ENCODE measurements around the gene MYO3A. TPM values are rescaled to one million over a fixed set of nuclear protein-coding genes. Genes with fewer than 3 reads are reported as not detected.

The MYO3A gene
- total RNA-seq, 1 experiment from 2014 or later, result not detected

DNA sequence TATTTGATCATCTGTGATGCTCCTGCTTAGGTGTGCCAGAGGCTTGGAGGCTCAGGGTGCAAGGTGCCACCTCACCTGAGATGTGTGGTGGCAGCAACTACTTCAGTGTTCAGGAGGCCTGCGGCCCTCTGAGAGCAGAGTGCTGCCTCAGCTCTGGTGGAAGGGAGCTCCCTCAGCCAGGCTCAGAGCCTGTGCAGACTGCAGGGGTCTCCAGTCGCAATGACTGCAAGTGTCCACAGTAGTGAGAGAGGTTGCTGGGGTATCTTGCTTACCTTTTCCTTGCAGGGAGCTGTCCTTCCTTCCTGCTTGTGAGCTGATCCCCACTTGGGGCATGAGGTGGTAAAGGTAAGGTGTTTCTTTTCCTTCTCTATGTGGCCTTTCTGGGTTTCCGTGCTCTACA lies 151.5 kb downstream of the MYO3A start:
- Mint-ChIP-seq H3K27me3 (ENCODE audit: insufficient read depth, unreplicated experiment) (peaks cover 17% of the 10 kb centered on the region), H3K4me1 (ENCODE audit: low read depth, unreplicated experiment) (no peaks in the 10 kb centered on the region)

DNA sequence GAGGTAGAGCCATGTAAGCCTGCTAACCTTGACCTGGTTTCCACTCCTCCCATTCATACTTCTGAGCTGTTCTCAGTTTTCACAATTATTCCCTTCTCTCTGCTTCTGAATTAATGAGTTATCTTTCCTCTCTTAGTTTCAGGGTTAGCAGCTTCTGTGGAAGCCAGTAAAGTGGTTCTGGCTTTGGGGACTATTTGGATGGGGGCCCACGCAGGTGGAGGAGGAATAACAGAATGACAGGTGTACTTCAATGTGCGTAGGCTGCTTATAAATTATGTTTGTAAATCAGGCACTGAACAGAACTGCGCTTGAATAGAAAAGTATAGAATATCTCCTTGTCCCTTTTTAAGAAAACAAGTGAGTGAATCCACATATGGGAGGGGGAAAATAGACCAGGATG lies 153.6 kb downstream of the MYO3A start:
- H3K4me3 ChIP-seq (ENCODE audit: low read depth, low read length), result no peak overlapping the region
- Mint-ChIP-seq H3K4me3 (ENCODE audit: unreplicated experiment) (no peak overlapping the region), H3K9me3 (ENCODE audit: unreplicated experiment) (peaks cover under 1% of the 10 kb centered on the region), H3K36me3 (ENCODE audit: insufficient read depth, unreplicated experiment) (no peaks in the 10 kb centered on the region), H3K4me1 (ENCODE audit: low read depth, unreplicated experiment) (no peaks in the 10 kb centered on the region), H3K27me3 (ENCODE audit: insufficient read depth, unreplicated experiment) (peaks cover 19% of the 10 kb centered on the region), H3K27ac (ENCODE audit: unreplicated experiment) (no peak overlapping the region)
- no peaks in the 10 kb centered on the region for H3K27me3 ChIP-seq (replicated peaks; ENCODE audit: control insufficient read depth, insufficient read depth, low read length)
- ChIA-PET POLR2A (no interaction called here), CTCF (no interaction called here)
- TF ChIP-seq, protein P1, sequence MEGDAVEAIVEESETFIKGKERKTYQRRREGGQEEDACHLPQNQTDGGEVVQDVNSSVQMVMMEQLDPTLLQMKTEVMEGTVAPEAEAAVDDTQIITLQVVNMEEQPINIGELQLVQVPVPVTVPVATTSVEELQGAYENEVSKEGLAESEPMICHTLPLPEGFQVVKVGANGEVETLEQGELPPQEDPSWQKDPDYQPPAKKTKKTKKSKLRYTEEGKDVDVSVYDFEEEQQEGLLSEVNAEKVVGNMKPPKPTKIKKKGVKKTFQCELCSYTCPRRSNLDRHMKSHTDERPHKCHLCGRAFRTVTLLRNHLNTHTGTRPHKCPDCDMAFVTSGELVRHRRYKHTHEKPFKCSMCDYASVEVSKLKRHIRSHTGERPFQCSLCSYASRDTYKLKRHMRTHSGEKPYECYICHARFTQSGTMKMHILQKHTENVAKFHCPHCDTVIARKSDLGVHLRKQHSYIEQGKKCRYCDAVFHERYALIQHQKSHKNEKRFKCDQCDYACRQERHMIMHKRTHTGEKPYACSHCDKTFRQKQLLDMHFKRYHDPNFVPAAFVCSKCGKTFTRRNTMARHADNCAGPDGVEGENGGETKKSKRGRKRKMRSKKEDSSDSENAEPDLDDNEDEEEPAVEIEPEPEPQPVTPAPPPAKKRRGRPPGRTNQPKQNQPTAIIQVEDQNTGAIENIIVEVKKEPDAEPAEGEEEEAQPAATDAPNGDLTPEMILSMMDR (IDR thresholded peaks at IDR 0.05; ENCODE audit: insufficient read depth in 1 of 2, low read depth in 1 of 2, low read length in 1 of 2, severe bottlenecking in 1 of 2, unreplicated experiment in 1 of 2), result no peak
- H3K36me3 ChIP-seq (ENCODE audit: control insufficient read depth, insufficient read depth, low read length), result no peaks in the 10 kb centered on the region
- intact Hi-C loops (cut with micrococcal nuclease; ENCODE audit: unreplicated experiment), result no loop called here
- BruUV-seq (replicated peaks), result no TSS peak
- DNase-seq, result no peak
- H3K9me3 ChIP-seq, result no peaks in the 10 kb centered on the region
- peaks cover 3% of the 10 kb centered on the region; the same call in 1 of the 2 replicates for H3K4me1 ChIP-seq

More for the DNA sequence above, 151.5 kb downstream of the MYO3A start:
- no TSS peak for BruUV-seq (replicated peaks)
- POLR2A ChIA-PET, result no interaction called here
- no peak overlapping the region for H3K4me3 ChIP-seq (ENCODE audit: low read depth, low read length)
- H3K4me3 Mint-ChIP-seq (ENCODE audit: unreplicated experiment), result no peak overlapping the region
- H3K4me1 ChIP-seq, result peaks cover 8% of the 10 kb centered on the region
- intact Hi-C loops (cut with micrococcal nuclease; ENCODE audit: unreplicated experiment), result no loop called here
- H3K27ac Mint-ChIP-seq (ENCODE audit: unreplicated experiment), result no peak overlapping the region
- TF ChIP-seq, protein P1 (IDR thresholded peaks at IDR 0.05; ENCODE audit: insufficient read depth in 1 of 2, low read depth in 1 of 2, low read length in 1 of 2, severe bottlenecking in 1 of 2, unreplicated experiment in 1 of 2), result no peak
- H3K36me3 Mint-ChIP-seq (ENCODE audit: insufficient read depth, unreplicated experiment), result no peaks in the 10 kb centered on the region
- DNase-seq, result no peak
- no peaks in the 10 kb centered on the region for H3K27me3 ChIP-seq (replicated peaks; ENCODE audit: control insufficient read depth, insufficient read depth, low read length)
- H3K36me3 ChIP-seq (ENCODE audit: control insufficient read depth, insufficient read depth, low read length), result no peaks in the 10 kb centered on the region
- CTCF ChIA-PET, result no interaction called here
- H3K9me3 ChIP-seq, result 0 out of 2 replicates have a peak, but pooled peaks cover 5% of the 10 kb centered on the region
- H3K9me3 Mint-ChIP-seq (ENCODE audit: unreplicated experiment), result peaks cover 13% of the 10 kb centered on the region

DNA sequence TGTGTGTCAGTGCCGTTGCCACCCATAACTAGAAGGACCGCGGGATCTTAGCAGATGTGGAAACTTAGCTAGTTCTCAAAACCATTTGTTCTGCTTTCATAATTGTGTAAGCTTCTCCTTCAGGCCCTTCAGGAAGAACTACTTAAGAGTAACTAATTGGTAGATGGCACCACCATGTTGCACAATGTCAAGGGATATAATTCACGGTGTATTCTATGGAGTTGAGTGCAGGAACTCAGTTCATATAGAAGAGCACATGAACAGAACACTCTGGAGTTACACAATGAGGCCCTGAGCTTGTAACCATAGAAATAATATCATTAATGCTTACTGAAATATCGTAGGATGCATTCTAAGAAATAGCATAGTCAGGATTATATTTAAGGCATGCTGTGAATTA lies 156.0 kb downstream of the MYO3A start:
- ChIA-PET CTCF (no interaction called here), POLR2A (no interaction called here)
- no TSS peak for BruUV-seq (replicated peaks)
- no peak overlapping the region for H3K4me3 Mint-ChIP-seq (ENCODE audit: unreplicated experiment)
- DNase-seq, result no peak
- no peaks in the 10 kb centered on the region for H3K36me3 Mint-ChIP-seq (ENCODE audit: insufficient read depth, unreplicated experiment)
- no peaks in the 10 kb centered on the region for H3K9me3 Mint-ChIP-seq (ENCODE audit: unreplicated experiment)
- Histone ChIP-seq H3K36me3 (ENCODE audit: control insufficient read depth, insufficient read depth, low read length) (no peaks in the 10 kb centered on the region), H3K27me3 (replicated peaks; ENCODE audit: control insufficient read depth, insufficient read depth, low read length) (no peaks in the 10 kb centered on the region), H3K4me1 (no peaks in the 10 kb centered on the region), H3K9me3 (no peaks in the 10 kb centered on the region), H3K4me3 (ENCODE audit: low read depth, low read length) (no peak overlapping the region)
- no peak overlapping the region for H3K27ac Mint-ChIP-seq (ENCODE audit: unreplicated experiment)
- TF ChIP-seq, protein P1 (IDR thresholded peaks at IDR 0.05; ENCODE audit: insufficient read depth in 1 of 2, low read depth in 1 of 2, low read length in 1 of 2, severe bottlenecking in 1 of 2, unreplicated experiment in 1 of 2), result no peak
- H3K27me3 Mint-ChIP-seq (ENCODE audit: insufficient read depth, unreplicated experiment), result peaks cover 26% of the 10 kb centered on the region
- H3K4me1 Mint-ChIP-seq (ENCODE audit: low read depth, unreplicated experiment), result no peaks in the 10 kb centered on the region
- intact Hi-C loops (cut with micrococcal nuclease; ENCODE audit: unreplicated experiment), result no loop called here

Data from Caco-2 (cell line).